T-helper 9 cell (primary cell): ENCODE results near the gene TEDC2.

Experiments
- DNase-seq: peaks from one replicate; pipeline ENCODE4 v3.0.0-alpha.2; 2020

Gene TEDC2

DNA sequence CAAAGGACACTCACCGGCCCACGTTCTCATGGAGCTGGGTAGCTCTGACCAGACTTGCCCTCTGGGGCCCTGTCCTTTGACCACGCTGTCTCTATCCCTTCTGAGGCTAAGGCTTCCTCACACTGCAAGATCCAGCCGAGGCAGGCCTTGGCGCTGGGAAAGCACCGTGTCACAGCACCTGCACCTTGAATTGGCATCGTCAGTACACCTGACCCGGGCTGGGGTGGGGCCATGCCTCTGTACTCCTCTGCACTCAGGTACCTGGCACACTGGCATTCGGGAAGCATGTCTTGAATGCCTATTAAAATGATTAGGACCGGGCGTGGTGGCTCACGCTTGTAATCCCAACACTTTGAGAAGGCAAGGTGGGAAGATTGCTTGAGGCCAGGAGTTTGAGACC lies 21.0 kb downstream of the TEDC2 start:
- no peak for DNase-seq

DNA sequence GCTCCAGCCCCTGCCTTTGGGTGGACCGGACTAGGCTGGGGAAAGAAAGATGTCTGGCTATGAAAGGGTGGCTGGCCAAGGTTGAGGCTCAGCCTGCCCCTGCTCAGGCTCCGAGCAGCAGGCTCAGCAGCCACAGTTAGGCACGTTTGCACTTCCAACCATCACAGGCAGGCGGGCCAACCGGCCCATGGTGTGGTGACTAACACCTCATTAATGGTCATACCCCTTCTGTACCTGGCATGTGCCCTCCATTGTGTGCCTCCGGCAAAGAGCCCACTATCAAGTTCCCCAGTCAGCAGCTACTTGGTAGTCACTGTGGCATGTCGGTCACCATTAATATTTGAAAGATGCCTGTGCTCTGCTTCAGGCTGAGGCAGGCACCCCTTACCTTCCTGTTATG lies 21.8 kb downstream of the TEDC2 start:
- no peak for DNase-seq

DNA sequence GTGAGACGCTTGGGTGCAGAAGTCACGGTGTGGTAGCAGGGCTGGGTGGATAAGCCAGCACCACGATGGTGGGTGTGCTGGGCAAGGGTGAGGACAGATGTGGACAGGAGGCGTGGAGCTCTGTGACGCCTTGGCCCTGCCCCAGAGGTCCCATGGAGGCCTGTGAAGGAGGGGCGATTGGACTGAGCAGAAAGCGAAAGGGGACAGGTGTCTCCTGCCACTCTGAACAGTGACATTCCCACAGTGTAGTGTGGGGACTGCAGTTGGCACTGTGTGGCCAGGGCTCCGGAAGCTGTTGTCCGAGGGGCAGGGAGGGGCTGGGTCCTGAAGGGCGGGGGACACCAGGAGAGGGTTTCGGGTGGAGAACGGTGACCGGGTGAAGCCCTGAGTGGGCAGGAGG lies 22.3 kb downstream of the TEDC2 start:
- no peak for DNase-seq

DNA sequence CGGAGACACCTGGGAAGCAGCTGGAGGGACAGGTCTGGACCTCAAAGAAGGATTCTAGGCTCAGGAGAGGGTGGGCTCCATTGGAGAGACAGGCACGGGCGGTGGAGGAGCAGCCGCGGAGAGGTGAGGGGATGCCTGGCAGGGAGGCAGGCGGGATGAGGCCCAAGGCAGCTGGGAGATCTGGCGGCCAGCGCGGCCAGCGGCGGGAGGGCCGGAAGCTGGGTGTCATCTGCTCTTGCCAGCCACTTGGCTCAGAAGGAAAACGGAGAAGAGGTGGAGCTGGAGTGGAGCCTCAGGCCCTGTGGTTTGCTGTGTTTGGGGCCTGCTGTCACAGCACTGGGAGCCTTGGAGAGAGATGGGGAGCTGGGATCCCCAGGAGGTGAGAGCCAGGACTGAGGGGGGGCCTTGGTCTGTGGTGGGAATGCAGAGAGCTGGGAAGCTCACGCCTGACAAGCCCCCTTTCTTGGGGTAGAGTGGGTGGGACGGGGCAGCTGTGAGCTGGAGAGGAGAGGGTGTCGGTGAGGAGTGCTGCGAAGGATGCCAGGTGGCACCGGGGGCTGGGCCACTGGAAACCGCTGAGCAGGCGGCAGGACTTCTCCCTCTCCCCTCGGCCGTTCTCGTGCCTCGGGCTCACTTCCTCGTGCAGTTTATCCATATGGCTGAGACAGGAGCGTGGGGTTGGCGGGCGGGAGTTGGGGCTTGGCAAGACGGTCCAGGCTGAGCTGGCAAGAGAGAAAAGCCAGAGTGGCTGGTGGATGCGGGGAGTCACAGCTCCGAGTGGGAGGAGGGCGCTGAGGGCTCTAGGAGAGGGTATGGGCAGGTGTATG lies 23.0 kb downstream of the TEDC2 start:
- DNase-seq: no peak

DNA sequence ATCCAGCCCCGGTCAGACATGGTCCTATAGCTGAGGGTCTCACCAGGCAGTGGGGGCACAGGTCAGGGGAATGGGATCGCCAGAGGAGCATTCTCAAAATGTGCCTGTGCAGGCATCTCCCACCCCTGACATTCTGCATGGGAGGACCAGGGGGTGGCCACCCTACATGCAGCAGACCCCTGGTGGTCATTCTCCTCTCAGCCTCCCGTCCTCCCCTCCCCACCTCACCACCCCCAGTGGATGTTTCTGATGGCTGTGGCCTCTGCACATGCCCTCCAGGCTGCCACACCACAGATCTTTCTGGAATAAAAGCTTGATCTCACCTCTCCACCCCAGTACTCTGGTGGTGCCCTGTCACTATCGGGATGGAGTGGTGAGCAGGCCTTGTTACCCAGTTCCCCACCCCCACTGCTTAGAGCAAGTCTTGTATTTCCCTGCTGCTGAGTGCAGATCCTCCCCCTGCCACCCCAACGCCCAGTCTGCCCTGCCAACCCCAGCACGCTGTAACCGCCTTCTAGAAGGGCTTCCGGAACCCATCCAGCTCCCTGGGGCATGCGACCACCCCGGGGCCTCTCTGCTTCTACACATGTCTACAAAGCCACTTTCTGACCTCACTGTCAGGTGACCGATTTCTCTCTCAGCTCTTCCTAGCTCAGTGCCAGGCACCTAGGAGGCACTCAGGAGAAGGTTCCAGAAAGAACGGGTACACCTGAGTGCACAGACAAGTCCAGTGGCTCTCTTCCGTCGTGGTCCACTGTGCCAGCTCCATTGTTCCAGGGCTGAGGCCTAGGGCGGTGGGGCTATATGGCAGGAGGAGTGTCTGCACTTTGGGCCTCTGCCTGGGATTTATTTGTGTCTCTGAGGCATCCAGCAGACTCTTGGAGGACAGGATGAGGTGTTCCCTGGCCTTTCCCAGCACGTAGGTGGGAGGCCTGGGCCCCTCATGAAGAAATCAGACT lies 24.3 kb downstream of the TEDC2 start:
- no peak for DNase-seq

DNA sequence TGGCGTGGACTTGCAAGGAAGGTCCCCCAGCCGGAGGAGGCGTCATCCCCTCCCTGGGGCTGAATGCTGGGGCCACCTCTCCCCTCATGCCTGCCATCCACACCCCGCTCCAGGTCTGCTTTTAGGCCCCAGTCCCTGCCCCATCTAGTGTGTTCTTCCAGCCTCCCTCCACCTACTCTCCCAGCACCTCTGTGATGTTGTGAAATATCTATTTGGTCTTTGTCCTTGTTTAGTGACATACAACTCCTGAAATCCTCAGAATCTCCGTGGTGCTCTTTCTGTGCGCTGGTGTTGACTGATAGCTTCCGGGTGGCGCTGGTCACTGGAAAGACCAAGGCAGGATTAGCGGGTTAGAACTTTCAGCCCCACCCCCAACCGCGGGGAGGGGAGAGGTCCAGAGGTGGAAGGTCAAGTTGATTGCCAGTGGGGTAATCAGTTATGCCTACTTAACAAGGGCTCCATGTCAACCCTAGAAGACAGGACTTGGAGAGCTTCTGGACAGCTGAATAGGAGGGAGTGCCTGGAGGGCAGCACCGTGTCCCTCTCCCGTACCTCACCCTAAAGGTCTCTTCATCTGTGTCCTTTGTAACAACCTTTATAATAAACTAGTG lies 25.1 kb downstream of the TEDC2 start:
- no peak for DNase-seq

DNA sequence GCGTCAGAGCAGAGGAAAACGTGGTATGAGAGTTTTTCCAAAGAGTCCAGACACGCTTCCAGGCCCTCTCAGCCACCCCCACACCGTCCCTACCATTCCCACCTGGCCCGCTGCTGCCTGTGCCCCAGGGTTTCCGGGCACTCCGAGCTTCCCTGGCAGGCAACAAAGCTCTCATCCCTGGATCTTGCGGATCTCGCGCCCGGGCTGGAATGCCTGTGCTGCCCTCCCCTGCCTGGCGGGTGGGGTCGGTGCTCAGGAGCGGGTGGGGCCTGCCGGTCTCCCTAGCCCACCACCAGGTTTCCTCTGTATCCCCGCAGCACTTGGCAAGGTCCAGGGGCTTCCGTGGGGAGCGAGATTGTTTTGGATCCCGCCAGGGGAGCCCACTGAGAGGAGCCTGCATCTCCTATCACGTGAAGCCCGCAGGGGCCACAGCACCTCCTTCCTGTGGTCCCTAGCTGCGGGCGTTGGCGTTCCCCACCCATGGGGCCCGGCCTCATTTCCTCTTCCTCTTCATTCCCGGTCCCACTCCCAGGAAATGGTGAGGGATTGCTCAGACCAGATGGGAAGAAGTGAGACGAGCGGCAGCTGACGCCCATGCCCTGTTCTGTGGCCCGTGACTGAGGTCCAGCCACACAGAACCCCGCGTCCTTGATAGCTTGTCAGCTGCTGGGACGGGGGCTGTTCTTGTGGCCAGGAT lies 26.1 kb downstream of the TEDC2 start:
- no peak for DNase-seq

DNA sequence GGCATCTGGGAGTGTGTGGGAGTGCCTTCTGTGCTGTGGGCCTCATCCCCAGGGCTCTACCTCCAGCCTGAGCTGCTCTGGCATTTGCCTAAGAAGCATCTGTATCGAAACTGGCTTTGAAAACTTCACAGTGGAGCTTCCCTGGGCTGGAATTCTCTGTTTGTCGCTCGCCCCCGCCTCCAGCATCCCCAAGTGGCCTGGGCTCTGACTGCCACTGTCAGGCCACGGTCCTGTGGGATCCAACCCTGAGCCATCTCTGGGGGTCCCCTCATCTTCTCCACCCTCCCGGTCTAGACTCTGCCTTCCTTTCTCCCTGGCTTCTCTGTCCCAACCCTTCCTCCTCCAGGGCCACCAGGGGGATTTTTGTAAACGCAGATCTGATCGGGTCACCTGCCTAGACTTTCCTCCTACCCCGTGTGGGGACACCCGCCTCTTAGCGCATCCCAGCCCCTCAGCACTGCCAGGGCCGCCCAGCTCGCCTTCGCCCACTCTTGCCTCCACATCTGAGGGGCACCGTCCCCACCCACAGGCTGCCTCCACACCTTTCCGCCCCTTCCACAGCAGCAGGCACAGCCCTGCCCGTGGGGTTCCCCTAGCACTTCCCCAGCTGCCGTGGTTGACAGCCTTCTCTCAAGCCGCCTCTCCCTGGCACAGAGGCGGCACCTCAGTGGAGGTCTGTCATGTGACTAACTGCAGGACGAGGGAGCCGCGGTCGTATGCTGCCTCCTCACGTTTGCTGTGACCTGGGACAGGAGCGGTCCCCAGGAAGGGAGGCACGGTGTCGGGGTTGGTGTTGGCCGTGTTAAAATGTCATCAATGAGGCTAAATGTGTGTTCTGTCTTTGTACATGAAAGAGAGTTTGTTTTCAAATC lies 27.0 kb downstream of the TEDC2 start:
- peak; percentile 63 for DNase-seq

DNA sequence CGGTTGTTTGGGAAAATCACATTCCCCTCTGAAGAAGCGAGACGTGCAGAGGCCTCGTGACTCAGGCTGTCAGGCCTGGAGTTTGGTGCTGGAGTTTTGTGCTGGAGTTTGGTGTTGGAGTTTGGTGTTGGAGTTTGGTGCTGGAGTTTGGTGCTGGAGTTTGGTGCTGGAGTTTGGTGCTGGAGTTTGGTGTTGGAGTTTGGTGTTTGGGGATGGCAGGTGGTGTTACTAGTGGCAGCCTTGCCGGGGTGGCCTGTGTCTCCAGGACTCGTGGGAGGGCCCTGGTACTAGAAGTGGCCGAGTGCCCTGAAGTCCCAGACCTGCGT lies 27.6 kb downstream of the TEDC2 start:
- no peak for DNase-seq

DNA sequence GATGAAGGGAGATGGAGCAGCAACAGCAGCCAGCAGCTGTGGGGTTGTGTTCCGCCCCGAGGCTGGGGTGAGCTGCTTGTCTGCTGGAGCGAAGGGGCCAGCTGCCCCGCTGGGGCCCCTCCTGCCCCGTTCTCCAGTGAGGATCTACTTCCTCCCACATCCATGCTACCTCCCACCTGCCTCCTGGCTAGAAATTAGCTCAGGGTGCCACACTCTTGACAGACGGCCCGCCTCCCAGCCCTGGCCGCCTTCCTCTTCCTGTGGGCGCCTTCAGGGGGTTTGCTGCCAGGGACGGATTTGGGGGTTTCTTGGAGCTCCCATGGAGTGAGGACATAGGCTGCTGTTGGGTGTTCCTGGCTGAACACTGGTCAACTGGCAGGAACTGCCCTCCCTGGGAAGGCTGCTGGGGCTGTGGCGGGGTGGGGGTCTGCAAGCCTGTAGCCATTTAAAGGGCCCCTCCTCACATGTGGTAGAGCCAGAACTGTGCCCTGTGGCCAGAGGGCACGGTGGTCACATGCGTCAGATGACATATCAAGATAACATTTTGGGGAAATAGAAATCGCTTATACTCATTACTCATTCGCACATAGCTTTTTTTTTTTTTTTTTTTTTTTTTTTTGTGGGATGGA lies 28.1 kb downstream of the TEDC2 start:
- DNase-seq: no peak

DNA sequence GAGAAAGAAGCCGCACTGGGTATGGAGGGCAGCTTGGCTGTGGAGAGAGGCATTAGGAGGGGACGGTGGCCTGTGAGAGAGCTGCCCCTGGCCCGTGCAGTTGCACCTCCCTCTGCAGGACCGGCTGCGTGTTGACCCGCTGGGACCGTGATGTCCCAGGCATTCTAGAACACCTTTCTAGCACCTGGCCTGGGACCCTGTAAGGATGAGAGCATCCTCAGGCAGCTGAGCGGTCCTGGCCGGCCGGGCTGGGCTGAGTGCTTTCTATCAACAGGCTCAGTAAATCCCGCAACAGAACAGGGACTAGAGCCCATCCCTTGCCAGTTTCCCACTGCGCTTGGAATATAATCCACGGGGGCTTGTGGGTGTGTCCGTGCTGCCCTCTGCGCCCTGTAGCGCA lies 29.7 kb downstream of the TEDC2 start:
- no peak for DNase-seq

DNA sequence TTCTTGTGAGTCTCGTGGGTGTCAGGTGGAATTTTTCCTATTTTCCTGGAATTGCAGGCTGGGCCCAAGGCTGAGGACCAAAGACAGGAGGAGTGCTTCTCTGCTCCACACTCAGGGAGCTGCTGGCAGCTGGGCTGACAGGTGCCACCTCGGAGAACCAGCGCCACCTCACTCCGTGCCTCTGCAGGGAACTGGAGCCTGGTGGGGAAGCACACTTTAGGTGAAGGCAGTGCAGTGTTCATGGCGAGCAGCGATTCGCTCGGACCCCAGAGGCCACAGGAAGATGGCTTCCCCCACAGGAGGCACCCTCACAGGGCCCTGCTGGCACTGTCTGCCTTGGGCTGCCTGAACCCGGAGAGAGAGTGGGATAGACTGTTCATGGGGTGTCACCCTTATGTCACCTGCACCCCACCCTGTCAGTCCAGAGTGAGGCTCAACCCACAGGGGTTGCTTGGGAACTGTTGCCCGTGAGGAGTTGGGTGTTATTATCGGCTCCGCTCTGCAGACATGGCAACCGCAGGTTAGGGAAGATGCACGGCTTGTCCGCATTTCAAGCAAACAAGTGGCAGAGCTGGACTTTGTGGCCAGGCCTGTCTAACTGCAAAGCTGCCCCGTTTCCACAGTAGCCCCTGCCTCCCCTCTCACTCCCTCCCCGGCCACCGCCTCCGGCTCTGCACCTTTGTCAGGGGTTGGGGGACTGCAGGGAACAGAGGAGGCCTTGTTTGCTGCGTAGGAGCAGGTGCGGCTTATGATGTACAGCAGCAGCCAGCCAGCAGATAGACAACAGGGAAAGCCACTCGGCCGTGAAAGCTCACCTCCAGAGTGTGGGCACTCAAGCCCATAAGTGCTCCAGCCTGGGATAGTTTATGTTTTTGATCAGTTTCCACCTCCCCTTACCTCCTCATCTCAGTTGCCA lies 30.5 kb downstream of the TEDC2 start:
- DNase-seq: no peak

DNA sequence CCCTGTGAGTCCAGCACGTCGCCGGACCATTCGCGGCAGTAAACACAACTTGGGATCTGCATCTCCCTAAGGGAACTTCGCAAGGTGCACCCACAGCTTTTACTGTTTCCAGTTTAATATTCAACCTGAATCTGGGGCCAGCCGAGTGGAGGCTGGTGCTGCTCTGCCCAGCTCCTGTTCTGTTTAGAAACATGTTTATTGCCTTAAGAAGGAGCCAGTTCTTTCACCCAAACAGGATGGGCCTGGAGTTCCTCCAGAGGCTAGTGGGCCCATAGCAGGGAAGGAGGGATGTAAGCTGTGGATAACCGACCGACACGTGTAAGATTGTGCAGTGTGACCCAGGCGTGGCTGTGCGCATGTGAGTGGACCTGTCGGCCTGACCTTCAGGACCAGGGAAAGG lies 32.4 kb downstream of the TEDC2 start:
- DNase-seq: no peak

DNA sequence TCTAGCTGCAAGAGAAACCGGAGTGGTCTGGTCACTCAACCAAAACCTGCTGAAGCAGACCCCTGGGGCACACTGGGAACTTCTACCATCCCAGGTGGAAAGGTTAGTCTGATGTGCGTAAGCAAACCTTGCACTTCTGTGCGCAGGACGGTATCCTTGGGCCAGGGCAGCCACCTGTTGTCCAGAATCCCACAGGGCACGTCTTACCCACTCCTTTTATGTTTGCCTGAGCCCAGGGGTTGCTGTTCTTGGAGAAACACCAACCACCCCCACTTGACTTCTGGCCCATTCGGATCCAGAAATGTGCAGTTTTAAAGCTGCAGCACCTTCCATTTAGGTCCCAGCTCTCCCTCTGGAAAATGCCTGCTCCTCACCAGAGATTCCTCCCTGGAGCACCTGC lies 33.7 kb downstream of the TEDC2 start:
- no peak for DNase-seq

DNA sequence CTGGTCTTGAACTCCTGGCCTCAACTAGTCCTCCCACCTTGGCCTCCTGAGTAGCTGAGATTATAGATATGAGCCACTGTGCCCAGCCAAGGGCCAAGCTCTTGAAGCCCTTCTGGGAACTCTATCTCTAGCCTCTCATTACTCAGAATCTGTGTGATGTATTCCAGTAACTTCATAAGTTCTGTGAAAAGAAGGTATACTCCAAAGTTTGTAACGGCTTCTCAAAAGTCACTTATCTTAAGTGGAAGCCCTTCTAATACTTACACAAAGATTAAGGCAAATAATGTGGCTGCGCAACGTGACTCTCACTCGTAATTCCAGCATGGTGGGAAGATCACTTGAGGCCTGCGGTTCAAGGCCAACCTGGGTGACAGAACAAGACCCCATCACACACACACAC lies 34.7 kb downstream of the TEDC2 start:
- no peak for DNase-seq

DNA sequence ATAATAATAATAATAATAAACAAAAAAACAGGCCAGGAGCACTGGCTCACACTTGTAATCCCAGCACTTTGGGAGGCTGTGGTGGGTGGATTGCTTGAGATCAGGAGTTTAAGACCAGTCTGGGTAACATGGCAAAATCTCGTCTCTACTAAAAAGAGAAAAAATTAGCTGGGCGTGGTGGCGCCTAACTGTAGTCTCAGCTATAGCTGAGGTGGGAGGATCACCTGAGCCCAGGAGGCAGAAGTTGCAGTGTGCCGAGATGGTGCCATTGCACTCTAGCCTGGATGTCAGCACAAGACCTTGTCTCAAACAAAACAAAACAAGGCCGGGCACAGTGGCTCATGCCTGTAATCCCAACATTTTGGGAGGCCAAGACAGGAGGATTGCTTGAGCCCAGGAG lies 35.1 kb downstream of the TEDC2 start:
- no peak for DNase-seq

DNA sequence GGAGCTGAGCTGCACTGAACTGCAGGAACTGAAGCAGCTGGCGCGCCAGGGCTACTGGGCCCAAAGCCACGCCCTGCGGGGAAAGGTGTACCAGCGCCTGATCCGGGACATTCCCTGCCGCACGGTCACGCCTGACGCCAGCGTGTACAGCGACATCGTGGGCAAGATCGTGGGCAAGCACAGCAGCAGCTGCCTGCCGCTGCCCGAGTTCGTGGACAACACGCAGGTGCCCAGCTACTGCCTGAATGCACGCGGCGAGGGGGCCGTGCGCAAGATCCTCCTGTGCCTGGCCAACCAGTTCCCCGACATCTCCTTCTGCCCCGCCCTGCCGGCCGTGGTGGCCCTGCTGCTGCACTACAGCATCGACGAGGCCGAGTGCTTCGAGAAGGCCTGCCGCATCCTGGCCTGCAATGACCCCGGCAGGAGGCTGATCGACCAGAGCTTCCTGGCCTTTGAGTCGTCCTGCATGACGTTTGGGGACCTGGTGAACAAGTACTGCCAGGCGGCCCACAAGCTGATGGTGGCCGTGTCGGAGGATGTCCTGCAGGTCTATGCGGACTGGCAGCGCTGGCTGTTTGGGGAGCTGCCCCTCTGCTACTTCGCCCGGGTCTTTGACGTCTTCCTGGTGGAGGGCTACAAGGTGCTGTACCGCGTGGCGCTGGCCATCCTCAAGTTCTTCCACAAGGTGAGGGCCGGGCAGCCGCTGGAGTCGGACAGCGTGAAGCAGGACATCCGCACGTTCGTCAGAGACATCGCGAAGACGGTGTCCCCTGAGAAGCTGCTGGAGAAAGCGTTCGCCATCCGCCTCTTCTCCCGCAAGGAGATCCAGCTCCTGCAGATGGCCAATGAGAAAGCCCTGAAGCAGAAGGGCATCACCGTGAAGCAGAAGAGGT lies 36.6 kb downstream of the TEDC2 start:
- DNase-seq: no peak

DNA sequence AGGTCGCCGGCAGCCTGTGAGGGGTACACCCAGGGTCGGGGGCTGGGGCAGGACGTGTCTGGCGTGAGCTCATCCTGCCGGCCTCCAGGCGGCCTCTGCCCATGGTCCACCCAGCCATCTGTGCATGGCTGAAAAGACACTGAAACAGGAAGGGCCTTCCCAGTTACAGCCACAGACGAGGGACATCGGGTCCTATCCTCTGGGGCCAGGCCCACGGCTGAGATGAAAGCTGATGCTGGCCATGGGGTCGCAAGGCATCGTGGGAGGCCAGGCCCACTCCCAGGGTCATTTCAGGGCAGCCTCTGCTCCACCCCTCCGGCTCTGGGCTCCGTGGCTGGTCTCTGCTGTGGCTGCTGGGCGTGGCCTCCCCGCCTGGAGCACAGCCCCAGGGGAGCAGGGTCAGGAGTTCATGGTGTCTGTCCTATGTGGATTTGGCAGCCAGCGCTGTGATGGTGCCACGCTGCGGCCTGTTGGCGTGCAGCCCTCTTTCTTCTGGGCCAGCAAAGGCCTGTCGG lies 37.3 kb downstream of the TEDC2 start:
- no peak for DNase-seq
